AG08396 (cell line): ENCODE measurements around the gene SLC2A4RG.
A peak's percentile ranks its signal among the peaks of the same experiment; 100 is the strongest.
"Not testable (repeated sequence)": the region's sequence is repeated elsewhere in the genome, so short reads cannot be mapped to it uniquely, and the experiment has no call there.

Source experiments
- DNase-seq: peaks from one replicate; pipeline ENCODE4 v3.0.0; 2012; ENCODE audit warnings: low spot score, mixed read lengths

The SLC2A4RG gene

DNA sequence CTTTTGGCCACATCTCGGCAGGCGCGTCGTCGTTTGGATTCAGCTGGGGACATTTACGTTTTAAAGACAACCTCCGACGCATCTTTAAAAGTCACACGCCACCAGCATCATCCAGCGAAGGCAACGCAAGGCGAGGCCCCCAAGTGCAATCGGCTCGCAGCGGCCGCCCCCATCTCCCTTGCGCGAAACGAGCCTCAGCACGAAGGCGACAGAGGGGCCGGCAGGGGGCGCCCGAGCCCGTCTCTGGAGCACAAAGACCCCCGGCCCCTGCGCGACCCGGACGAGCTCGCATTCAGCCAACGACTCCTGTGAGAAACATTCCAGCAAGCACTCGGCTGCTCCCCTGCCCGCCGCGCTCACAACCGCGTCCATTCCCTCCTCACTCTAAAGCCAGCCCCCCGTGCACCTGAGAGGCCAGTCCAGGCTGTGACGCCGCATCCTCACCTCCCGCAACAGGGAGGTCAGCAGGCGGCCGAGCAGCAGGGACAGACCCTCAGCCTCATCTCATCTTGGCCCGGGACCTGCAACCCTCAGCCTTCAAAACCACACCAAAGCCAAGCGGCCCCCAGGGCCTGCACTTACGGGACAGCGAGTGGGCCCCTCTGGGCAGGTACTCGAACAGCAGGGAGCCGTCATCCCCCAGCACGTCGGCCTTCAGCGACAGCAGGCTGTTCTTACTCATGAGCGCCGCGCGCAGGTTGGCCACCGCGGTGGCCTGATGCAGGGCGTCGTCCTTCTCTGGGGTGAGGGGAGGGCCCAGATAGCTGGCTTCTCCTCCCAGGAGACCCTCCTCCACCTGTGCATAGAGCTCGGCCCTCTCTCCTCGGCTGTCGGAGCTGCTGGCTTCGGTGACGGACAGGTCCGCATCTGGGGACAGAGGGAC, 35.8 kb downstream of the SLC2A4RG start:
- peak; percentile 77 for DNase-seq

DNA sequence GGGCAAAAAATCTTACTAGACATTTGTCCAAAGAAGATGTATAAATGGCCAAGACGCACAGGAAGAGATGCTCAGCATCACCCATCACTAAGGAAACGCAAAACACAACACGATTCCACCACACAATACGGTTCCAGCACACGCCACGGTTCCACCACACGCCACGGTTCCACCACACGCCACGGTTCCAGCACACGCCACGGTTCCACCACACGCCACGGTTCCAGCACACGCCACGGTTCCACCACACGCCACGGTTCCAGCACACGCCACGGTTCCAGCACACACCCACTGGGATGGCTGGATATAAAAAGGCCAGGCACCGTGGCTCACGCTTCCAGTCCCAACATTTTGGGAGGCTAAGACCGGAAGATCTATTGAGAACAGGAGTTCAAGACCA, 37.3 kb downstream of the SLC2A4RG start:
- not testable (repeated sequence) for DNase-seq

DNA sequence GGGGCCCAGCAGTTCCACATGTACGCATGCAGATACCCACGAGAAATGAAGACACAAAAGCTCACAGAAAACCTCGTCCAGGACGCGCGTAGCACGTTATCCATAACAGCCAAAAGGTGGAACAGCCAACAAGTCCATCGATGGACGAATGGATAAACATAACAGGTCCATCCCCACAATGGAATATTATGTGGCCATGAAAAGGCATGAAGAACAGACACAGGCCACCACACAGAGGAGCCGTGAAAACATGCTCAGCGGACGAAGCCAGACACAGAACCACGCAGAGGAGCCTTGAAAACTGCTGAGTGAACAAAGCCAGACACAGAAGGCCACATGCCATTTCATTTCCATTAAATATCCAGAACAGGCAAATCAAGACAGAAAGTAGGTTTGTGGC, 38.0 kb downstream of the SLC2A4RG start:
- no peak for DNase-seq

DNA sequence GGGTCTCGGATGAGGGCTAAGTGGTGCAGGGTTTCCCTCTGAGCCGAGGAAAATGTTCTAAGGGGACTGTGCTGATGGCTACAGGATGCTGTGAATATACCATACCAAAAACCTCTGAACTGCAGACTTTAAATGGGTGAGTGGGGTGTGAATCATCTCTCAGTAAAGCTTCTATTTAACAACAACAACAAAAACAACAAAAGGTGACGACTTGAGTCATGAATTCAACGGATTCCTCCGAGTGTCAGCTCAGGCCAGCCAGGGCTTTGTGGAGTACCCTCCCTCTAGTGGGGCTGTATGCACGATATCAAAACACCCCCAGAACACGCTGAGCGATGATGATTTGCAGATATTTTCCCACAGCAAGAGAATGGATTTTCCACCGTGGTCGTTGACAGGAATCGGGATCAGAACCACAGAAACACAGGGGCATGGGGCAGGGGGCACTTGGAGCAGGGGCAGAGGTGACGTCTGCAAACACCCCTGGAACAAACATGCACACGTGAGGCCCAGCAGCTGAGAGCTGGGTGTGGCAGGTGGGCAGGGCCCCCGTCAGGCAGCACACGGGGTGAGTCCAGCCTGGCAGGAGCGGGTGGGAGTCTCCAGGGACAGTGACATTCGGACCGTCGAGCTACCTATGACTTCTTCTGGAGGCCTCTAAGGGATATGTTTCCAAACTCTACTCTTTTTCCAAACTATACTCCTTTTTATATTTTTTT, 38.6 kb downstream of the SLC2A4RG start:
- no peak for DNase-seq

DNA sequence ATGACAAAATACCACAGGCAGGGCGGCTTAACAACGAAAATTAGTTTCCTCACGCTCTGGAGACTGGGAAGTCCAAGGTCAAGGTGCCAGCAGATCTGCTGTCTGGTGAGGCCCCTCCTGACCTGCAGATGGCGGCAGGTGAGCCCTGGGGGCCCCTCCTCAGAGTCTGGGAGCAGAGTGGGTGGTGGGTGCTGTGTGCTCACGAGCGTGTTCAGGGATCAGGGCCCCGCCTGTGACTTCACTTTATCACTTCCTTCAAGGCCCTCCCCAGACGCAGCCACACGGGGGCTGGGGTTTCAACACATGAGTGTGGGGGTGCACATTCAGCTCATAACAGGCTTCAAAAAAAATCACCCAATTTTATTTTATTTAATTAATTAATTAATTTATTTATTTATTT, 39.3 kb downstream of the SLC2A4RG start:
- DNase-seq: no peak

DNA sequence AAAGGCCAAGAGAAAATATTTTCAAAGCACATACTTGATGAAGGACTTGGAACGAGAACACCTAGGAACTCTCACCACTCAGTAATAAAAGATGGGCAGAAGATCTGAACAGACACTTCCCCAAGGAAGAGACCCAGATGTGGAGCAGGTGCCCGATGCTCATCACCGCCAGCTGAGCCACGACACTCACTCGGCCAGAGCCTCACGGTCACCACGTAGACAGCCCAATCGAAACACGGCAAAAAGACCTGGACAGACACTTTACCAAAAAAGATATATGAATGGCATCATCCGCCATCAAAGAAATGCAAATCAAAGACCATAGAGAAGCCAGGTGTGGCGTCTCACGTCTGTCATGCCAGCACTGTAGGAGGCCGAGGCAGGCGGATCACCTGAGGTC, 41.6 kb downstream of the SLC2A4RG start:
- DNase-seq: no peak

DNA sequence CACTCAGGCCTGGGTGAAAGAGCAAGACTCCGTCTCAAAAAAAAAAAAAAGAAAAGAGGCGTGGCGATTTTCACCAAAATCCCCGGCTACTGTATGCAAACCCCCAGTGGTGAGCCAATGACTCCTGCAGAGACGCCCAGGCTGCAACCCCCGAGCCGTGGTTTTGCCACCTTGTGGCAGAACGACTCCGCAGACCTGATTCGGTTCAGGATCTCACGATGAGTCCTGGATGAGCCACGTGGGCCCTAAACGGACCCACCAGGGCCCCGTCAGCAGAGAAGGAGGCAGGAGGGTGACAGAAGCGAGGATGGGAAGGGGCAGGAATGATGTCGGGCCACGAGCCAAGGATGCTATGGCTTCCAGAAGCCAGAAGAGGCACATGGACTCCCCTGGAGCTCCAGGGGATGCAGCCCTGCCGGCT, 42.5 kb downstream of the SLC2A4RG start:
- no peak for DNase-seq

DNA sequence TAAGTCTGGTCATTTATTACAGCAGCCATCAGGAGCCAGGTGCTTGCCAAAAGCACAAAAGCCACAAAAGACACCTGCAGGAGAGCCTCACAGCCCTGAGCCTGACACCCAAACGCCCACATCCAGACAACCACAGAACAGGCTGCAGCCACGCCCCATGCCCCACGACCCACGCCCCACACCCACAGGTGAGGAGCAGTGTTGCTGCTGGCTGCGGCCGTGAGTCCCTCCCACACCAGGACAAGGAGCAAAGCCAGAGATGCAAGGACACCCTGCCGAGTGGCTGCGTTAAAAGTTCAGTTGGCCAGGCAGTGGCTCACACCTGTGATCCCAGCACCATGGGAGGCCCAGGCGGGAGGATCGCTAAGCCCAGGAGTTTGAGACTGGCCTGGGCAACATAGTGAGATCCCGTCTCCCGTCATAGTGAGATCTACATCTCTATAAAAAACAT, 43.0 kb downstream of the SLC2A4RG start:
- DNase-seq: no peak

DNA sequence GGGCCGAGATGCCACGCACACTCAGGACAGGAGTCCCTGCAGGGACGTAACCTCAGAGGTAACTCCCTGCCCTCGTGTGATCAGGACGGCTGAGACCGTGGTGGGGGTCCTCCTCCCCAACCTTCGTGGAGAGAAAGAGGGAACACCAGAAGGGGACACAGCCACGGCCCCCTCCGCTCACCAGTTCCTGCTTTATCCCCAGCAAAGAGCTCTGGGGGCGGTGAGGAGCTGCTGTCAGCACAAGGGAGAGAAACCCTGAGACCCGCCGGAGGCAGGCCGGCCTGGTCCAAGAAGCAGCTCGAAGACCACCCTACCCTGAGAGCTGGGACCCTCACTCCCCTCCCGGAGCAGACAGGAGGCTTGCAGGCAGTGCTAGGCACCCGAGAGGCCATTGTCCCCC, 44.4 kb downstream of the SLC2A4RG start:
- no peak for DNase-seq

DNA sequence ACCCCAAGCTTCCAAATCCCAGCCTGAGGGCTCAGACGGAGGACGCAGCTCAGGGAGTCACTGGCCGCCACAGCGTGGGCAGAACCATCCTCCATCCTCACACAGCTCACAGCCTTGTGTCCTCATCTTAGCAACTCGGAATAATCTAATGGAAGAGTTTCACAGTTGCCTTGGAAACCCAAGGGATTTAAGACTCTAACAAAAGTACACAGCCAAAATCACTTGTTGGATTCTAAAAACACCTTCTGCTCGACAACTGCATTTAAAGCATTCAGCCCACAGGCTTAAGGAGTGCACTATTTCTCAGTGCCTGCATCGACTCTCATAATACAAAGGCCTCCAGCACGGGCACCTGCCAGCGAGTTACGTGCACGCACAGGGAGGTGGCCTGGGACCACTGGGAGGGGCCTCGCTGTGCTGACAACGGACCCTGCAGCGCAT, 46.1 kb downstream of the SLC2A4RG start:
- no peak for DNase-seq

DNA sequence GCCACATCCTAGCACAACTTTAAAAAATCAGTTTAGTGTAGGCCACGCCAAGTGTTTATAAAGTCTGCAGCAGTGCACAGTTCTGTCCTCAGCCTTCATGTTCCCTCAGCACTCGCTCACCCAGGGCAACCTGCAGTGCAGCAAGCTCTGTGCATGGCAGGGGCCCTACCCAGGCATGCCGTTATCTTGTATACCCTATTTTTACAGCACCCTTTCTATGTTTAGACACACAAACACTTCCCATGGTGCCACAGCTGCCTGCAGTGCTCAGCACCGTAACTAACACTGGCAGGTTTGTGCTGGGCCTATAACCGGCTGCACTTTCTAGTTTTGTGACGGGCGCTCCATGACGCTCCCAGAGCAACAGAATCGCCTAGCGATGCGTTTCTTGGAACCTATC, 47.7 kb downstream of the SLC2A4RG start:
- DNase-seq: no peak

DNA sequence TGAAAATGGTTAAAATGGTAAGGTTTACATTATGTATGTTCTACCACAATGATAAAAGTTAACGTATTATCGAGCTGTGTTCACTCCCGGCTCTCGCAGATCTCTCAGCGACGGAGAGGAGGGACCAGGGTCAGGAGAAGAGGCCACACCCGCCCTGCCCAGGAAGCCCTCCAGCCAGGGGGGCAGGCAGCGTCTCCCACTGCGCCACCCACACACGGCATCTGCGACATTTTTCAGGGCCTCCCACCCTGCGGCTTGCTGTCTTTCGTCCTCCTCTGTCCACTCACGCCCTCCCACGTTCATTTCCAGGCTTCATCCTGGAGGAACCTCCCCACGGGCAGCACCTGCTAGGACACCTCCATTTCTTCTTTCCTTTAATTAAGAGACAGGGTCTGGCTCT, 48.2 kb downstream of the SLC2A4RG start:
- DNase-seq: no peak

DNA sequence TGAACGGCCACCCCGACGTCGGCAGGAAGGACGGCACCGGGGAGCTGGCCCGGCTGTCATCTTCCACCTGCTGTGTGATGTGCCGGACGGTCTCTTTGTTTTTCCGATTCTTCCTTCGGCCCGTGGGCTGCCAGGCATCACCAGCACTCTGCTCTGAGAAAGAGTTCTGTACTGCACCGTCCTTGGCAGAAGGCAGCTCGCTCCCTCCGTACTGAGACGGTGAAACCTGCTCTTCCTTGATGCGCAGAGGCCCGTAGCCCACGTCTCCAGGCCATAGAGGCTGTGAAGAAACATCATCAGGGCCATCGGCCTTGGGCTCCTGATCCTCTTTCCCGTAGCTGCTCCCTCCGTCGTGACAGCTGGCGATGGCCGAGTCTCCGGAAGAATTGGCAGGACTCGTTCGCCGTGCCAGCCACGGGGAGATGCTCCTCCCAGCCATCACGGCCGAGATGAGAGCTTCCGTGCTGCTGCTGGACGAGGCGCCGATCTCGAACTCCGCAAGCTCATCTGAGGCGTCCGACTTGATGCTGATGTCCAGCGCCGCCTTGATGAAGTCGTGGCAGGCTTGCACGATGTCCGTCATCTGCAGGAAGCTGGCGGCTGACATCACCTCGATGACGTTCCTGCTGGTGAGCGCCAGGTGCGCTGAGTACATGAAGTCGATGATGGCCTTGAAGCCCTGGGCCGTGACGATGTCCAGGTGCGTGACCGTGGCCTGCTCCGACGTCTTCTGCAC, 50.4 kb downstream of the SLC2A4RG start:
- no peak for DNase-seq

DNA sequence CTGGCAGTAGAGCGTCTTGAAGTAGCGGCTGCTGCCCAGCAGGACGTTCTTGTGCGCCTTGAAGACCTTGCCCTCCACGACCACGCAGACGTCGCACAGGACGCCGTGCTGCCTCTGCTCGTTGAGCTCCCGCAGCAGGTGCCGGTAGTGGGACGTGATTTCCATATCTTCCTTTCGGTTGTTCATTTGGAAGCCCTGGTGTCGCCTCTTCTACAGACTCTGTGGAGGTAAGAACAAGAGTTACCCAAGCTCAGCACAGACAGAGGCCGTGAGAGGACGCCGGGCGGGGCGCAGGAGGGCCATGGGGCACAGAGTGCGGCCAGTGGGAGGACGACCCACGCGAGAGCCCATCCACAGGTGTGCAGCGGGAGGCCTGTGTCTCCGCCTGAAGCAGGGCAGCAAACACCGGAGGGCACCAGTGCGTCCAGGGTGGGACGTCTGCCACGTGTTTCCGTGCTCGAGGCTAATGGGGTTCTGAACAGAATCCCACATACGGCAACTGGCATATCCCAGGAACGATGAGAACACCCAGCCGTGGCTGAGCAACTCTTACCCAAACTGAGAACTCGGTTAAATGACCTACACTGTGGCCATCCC, 51.1 kb downstream of the SLC2A4RG start:
- no peak for DNase-seq

DNA sequence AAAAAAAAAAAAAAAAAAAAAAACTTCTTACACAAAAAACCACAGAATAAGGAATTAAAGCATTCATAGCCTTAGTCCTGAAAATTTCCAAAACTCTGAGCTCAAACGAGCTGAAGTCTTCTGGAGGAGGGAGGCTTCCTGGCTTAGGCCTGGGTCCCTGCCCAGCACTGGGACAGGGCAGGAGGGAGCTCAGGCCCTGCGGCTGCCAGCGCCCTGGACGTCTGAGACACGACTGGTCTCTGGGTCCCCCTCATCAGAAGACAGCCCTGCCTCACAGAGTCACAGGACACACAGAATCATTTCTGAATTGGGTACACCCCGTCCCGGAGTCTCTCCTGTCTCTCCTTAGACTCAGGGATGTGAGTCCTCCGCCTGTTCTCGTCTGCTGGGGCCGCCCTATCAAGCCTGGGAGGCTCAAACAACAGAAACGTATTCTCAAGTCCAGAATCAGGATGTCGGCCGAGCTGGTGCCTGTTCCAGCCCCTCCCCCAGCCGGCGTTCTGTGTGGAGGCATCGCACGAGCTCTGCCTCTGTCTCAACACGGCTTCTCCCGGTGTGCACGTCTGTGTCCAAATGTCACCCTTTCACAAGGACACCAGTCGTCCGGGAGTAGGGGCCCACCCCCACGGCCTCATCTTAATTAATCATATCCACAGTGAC, 52.1 kb downstream of the SLC2A4RG start:
- DNase-seq: no peak

DNA sequence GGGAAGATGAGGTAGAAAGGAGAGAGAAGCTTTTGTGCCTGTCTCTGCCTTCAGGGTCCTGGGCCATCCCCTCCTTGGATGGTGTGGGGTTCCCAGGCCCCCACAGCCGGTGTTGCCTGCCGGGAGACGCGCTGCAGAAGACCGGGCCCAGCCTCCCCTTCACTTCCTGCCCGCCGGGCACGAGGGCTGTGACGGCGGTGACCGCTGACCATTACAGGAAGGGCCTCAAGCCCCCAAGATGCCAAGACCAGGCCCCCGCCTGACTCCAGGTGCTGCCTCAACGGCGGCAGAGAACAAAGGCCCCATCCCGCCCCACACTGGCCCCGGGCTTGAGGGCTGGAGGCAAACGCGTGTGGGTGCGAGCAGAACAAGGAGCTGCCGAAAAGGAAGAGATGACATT, 53.3 kb downstream of the SLC2A4RG start:
- no peak for DNase-seq
